A549 (cell line): ENCODE measurements around the gene ARHGEF28.

Experiments used
- BCL3 ChIP-seq: fragments of >200 bp; sonication (Bioruptor Twin); formaldehyde crosslinking; IDR thresholded peaks from 3 replicates; pipeline ENCODE4 v1.6.1; 2016
- CTCF ChIP-seq: fragments of >200 bp; sonication (Bioruptor Twin); formaldehyde crosslinking; IDR thresholded peaks from 3 replicates; pipeline ENCODE4 v1.5.1; 2016
- E2F6 ChIP-seq: IDR thresholded peaks from 2 replicates; pipeline ENCODE4 v1.6.1; 2012; ENCODE audit warnings: low read depth, borderline replicate concordance
- EHMT2 ChIP-seq: fragments of 200-600 bp; sonication (generic); IDR thresholded peaks from 2 replicates; pipeline ENCODE4 v1.6.1; 2016; ENCODE audit warnings: antibody characterized with exemption, low read depth, mild to moderate bottlenecking, moderate library complexity
- ESRRA ChIP-seq: fragments of 150-350 bp; IDR thresholded peaks from 2 replicates; pipeline ENCODE4 v1.6.1; 2014; ENCODE audit warnings: mild to moderate bottlenecking, low read length, borderline replicate concordance
- MAX ChIP-seq: IDR thresholded peaks from 2 replicates; pipeline ENCODE4 v1.6.1; 2012
- PHF8 ChIP-seq: fragments of 200-600 bp; sonication (generic); IDR thresholded peaks from 2 replicates; pipeline ENCODE4 v1.6.1; 2016; ENCODE audit warnings: low read depth, mild to moderate bottlenecking, antibody characterized with exemption, moderate library complexity, borderline replicate concordance
- POLR2A ChIP-seq: IDR thresholded peaks from 2 replicates; pipeline ENCODE4 v1.6.1; 2012; ENCODE audit warnings: mild to moderate bottlenecking, low read length
- REST ChIP-seq: fragments of 200-600 bp; sonication (generic); IDR thresholded peaks from 2 replicates; pipeline ENCODE4 v1.6.1; 2016; ENCODE audit warnings: antibody characterized with exemption, mild to moderate bottlenecking, moderate library complexity
- RFX5 ChIP-seq: fragments of 450-650 bp; IDR thresholded peaks from 2 replicates; pipeline ENCODE4 v1.7.1; 2014; ENCODE audit warnings: antibody characterized with exemption, mild to moderate bottlenecking, moderate library complexity
- SMC3 ChIP-seq: fragments of >200 bp; sonication (Bioruptor Twin); formaldehyde crosslinking; IDR thresholded peaks from 3 replicates; pipeline ENCODE4 v1.6.1; 2018; ENCODE audit warnings: inconsistent platforms

- no peak for TF ChIP-seq EHMT2
- TF ChIP-seq CTCF: no peak
- no peak for TF ChIP-seq MAX
- no peak for TF ChIP-seq BCL3
- TF ChIP-seq PHF8: no peak
- TF ChIP-seq E2F6: no peak
- TF ChIP-seq RFX5: no peak
- no peak for TF ChIP-seq POLR2A
- no peak for TF ChIP-seq SMC3
- TF ChIP-seq ESRRA: no peak
- no peak for TF ChIP-seq REST
Observed at GRCh38 chr5:73640861-73641320, 14.9 kb downstream of the ARHGEF28 start.
